GM18498 (cell line): ENCODE data around the gene DDIT3.
"Not testable (repeated sequence)": the region's sequence is repeated elsewhere in the genome, so short reads cannot be mapped to it uniquely, and the experiment has no call there.

Experiments used
- ATAC-seq: cut with Tn5 transposase; IDR thresholded peaks from one replicate; pipeline ENCODE4 v1.9.1; 2021; ENCODE audit warnings: mild to moderate bottlenecking, moderate library complexity; ENCODE audit not compliant: unreplicated experiment

DDIT3 gene

DNA sequence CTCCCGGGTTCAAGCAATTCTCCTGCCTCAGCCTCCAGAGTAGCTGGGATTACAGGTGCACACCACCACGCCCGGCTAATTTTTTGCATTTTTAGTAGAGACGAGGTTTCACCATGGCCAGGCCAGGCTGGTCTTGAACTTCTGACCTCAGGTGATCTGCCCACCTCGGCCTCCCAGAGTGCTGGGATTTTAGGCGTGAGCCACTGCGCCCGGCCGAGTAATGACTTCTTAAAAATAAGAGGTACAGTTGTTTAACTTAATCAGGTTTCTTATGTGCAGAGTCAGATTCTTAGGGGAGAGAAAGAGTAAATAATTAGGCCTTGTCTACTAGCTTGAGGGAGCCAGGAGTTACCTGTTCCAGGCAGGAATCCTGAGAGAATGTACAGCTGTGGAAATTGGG, 6.1 kb downstream of the DDIT3 start:
- ATAC-seq, result not testable (repeated sequence)

GRCh38 chr12:57513677-57514076, 6.6 kb downstream of the DDIT3 start:
- ATAC-seq, result not testable (repeated sequence)

DNA sequence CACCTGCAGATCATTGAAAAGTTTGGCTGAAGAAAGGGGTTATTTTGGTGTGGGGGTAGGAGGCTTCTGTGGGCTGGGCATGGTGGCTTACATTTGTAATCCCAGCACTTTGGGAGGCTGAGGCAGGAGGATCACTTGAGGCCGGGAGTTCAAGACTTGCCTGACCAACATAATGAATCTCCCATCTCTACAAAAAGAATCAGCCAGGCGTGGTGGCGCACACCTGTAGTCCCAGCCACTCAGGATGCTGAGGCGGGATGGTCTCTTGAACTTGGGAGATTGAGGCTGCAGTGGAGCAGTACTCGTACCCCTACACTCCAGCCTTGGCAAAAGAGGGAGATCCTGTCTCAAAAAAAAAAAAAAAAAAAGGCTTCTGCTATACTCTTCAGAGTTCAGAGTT, 7.0 kb downstream of the DDIT3 start:
- ATAC-seq, result no peak

GRCh38 chr12:57512665-57513064, 7.6 kb downstream of the DDIT3 start:
- no peak for ATAC-seq

DNA sequence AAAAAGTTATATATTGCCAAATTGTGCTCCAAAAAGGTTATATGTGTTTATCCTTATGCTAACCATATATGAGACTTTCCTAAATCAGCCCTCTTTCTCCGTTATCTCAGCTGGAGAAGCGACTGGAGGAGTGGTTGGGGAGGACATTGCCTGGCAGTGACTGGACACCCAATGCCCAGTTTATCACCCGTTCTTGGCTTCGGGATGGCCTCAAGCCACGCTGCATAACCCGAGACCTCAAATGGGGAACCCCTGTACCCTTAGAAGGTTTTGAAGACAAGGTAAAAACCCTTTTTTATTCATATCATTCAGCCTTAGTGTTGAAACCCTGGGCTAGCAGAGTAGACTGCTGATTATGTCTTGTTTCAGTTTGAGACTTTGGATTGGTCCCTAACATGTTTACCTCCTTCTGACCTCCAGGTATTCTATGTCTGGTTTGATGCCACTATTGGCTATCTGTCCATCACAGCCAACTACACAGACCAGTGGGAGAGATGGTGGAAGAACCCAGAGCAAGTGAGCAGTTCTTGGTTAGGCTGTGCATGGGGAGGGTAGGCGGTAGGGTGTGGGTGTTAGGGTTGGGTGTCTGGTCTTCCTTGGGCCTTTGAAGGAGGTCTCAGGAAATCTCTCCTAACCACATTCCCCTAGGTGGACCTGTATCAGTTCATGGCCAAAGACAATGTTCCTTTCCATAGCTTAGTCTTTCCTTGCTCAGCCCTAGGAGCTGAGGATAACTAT, 8.6 kb downstream of the DDIT3 start:
- no peak for ATAC-seq

- no peak for ATAC-seq
These were observed 9.2 kb downstream of the DDIT3 start for GRCh38 chr12:57511161-57511560.

DNA sequence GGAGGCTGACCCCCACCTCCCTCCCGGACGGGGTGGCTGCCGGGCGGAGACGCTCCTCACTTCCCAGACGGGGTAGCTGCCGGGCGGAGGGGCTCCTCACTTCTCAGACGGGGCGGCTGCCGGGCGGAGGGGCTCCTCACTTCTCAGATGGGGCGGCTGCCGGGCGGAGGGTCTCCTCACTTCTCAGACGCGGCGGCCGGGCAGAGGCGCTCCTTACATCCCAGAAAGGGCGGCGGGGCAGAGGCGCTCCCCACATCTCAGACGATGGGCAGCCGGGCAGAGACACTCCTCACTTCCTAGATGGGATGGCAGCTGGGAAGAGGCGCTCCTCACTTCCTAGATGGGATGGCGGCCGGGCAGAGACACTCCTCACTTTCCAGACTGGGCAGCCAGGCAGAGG, 12.5 kb downstream of the DDIT3 start:
- not testable (repeated sequence) for ATAC-seq

- not testable (repeated sequence) for ATAC-seq
These were observed 13.8 kb downstream of the DDIT3 start for GRCh38 chr12:57506541-57506940.

- ATAC-seq, result not testable (repeated sequence)
These were observed 17.9 kb downstream of the DDIT3 start for GRCh38 chr12:57502311-57502969.

GRCh38 chr12:57500213-57500612, 20.1 kb downstream of the DDIT3 start:
- ATAC-seq, result no peak

- ATAC-seq, result no peak
These were observed 21.7 kb downstream of the DDIT3 start for GRCh38 chr12:57498571-57498970.

GRCh38 chr12:57498132-57498502, 22.2 kb downstream of the DDIT3 start:
- no peak for ATAC-seq

GRCh38 chr12:57497223-57498131, 22.8 kb downstream of the DDIT3 start:
- ATAC-seq, result no peak

- ATAC-seq, result no peak
These were observed 23.5 kb downstream of the DDIT3 start for GRCh38 chr12:57496822-57497221.

DNA sequence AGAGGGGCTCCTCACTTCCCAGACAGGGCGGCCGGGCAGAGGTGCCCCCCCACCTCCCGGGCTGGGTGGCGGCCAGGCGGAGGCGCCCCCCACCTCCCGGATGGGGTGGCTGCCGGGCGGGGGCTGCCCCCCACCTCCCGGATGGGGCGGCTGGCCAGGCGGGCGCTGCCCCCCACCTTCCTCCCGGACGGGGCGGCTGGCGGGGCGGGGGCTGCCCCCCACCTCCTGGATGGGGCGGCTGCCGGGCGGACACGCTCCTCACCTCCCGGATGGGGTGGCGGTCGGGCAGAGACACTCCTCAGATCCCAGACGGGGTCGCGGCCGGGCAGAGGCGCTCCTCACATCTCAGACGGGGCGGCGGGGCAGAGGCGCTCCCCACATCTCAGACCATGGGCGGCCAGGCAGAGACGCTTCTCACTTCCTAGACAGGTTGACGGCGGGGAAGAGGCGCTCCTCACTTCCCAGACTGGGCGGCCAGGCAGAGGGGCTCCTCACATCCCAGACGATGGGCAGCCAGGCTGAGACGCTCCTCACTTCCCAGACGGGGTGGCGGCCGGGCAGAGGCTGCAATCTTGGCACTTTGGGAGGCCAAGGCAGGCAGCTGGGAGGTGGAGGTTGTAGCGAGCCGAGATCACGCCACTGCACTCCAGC, 25.1 kb downstream of the DDIT3 start:
- ATAC-seq, result not testable (repeated sequence)

DNA sequence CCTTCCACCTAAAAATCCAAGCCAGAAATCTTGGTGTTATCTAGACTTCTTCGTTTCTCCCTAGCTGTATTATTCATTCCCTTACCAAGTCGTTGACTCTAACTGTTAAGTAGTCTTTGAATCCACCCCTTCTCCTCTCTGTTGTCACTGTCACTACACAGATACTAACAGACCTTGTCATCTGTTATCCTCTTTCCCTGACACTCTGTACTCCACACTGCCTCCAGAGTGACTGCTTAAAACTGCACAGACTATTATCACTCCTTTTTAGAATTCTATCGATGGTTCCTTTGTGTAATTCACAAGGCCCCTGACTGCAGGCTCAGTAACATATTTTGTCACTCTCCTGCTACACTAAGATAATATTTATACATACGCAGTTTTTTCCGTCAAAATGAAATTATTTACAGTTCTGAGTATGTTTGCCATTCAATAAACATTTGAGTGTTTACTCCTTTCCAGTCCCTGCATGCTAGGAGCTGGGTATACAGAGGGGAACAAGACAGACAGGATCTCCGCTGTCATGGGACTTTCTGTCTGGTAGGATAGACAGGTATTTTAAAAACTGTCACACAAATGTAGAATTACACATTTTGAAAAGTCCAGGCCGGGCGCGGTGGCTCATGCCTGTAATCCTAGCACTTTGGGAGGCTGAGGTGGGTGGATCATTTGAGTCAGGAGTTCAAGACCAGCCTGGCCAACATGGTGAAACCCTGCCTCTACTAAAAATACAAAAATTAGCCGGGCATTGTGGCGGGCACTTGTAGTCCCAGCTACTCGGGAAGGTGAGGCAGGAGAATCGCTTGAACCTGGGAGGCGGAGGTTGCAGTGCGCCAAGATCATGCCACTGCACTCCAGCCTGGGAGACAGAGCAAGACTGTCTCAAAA, 28.7 kb downstream of the DDIT3 start:
- ATAC-seq, result no peak

GRCh38 chr12:57490126-57490525, 30.2 kb downstream of the DDIT3 start:
- ATAC-seq, result no peak

DNA sequence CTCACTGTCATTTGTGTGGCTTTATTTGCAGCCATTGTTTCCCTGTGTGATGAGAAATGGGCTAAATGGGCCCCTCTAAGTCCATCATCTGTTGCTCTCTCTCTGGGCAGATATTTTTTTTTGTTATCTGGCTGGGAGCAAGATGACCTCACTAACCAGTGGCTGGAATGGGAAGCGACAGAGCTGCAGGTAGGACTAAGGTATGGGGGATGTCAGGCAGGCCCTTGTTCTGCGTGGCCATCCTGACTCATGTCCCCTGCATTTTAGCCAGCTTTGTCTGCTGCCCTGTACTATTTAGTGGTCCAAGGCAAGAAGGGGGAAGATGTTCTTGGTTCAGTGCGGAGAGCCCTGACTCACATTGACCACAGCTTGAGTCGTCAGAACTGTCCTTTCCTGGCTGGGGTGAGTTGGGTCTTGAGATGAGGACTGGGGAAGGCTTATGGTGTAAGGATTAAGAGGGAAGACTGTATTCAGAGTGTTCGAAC, 31.1 kb downstream of the DDIT3 start:
- ATAC-seq, result no peak

DNA sequence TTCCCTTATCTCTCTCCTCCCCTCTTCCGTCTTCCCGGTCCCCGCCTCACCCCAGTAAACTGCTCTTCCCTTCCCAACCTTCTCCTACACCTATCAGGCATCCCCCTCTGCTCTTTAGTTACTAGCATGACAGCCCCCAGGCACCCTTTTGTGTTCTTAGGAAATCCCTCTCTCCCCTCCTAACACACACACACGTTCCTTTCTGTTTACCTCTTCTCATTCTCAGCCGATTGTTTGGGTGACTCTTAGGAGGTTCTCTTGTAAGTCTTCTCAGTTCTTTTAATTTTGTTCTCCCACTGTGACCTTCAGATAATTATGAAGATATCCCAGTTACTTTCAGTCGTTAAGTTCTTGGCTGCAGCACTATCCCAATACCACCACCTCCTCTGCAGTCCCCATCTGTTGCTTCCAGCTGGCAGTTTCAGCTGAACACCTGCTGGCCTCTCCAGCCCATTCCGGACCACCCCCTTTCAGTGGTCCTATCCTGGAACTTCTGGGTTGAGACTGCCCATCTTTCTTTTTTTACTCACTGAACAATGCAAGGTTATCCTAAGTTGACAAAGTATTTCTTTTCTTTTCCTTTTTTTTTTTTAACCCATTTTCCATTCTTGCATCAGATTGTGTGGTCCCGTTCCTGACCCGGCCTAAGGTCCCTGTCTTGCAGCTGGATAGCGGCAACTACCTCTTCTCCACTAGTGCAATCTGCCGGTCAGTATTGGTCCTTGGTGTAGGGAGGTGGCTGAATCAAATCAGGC, 31.7 kb downstream of the DDIT3 start:
- peak; percentile 5 for ATAC-seq
